Ascending aorta (tissue), 2 donors: ENCODE data around the gene PKP2. TPM values are rescaled to one million over a fixed set of nuclear protein-coding genes. Genes with fewer than 3 reads are reported as not detected.

Experiments used
- DNase-seq, 2 donors: peaks; one replicate each; pipeline ENCODE4 v3.0.0-alpha.2; 2019; ENCODE audit warnings: low spot score in 2 of 2
- H3K27ac ChIP-seq, 2 donors: fragments of 200-600 bp; sonication (generic); one replicate each; pipeline ENCODE4 v1.5.1; 2016 to 2017; ENCODE audit warnings: mild to moderate bottlenecking in 1 of 2
- H3K27me3 ChIP-seq: fragments of 200-600 bp; sonication (generic); one replicate; pipeline ENCODE4 v1.5.1; 2017
- H3K36me3 ChIP-seq, 2 donors: fragments of 200-600 bp; sonication (generic); one replicate each; pipeline ENCODE4 v1.5.1; 2016
- H3K4me1 ChIP-seq, 2 donors: fragments of 200-600 bp; sonication (generic); one replicate each; pipeline ENCODE4 v1.5.1; 2016 to 2017; ENCODE audit warnings: mild to moderate bottlenecking in 1 of 2
- H3K4me3 ChIP-seq, 2 donors: fragments of 200-600 bp; sonication (generic); one replicate each; pipeline ENCODE4 v1.5.1; 2016 to 2017; ENCODE audit warnings: mild to moderate bottlenecking in 1 of 2
- H3K9me3 ChIP-seq, 2 donors: fragments of 200-600 bp; sonication (generic); one replicate each; pipeline ENCODE4 v1.5.1; 2016
- CTCF ChIP-seq, 3 experiments: fragments of 200-600 bp in 2 of 3; fragments of 450-650 bp in 1 of 3; sonication (generic) in 2 of 3; IDR thresholded peaks; one replicate each; pipeline ENCODE4 v1.5.1; 2016 to 2019; ENCODE audit warnings: antibody characterized with exemption in 3 of 3, mild to moderate bottlenecking in 1 of 3, moderate library complexity in 1 of 3
- intact Hi-C: fragments of 100-400 bp; cut with DNase I; formaldehyde crosslinking; loops from one replicate; pipeline ENCODE4 v1.15.1; 2023
- total RNA-seq: library from RNA; depleted of rRNA; stranded (reverse); fragments of >200 nt; gene quantifications from one replicate; pipeline ENCODE4 v1.1.0, GENCODE V29; 2016

Gene PKP2
- total RNA-seq, 1 donor from 2014 or later = not detected

GRCh38 chr12:32834122-32834521, 62.5 kb downstream of the PKP2 start:
- intact Hi-C loops = no loop called here
- Histone ChIP-seq H3K36me3 (no peaks in the 10 kb centered on the region), H3K9me3 (no peaks in the 10 kb centered on the region), H3K27ac (no peak overlapping the region), H3K27me3 (no peaks in the 10 kb centered on the region), H3K4me1 (no peaks in the 10 kb centered on the region), H3K4me3 (no peak overlapping the region)
- no peak for TF ChIP-seq CTCF (IDR thresholded peaks at IDR 0.05)
- no peak for DNase-seq

- TF ChIP-seq CTCF (IDR thresholded peaks at IDR 0.05) = no peak
- H3K36me3 ChIP-seq = no peaks in the 10 kb centered on the region
- intact Hi-C loops = no loop called here
- no peak for DNase-seq
- H3K27ac ChIP-seq = no peak overlapping the region
- H3K27me3 ChIP-seq = no peaks in the 10 kb centered on the region
- no peak overlapping the region for H3K4me3 ChIP-seq
- H3K4me1 ChIP-seq = no peaks in the 10 kb centered on the region
- no peaks in the 10 kb centered on the region for H3K9me3 ChIP-seq
These were observed 68.0 kb downstream of the PKP2 start for GRCh38 chr12:32828552-32828951.

- Histone ChIP-seq H3K4me3 (no peak overlapping the region), H3K27ac (no peak overlapping the region), H3K27me3 (no peaks in the 10 kb centered on the region), H3K4me1 (no peaks in the 10 kb centered on the region), H3K36me3 (no peaks in the 10 kb centered on the region), H3K9me3 (no peaks in the 10 kb centered on the region)
- no peak for DNase-seq
- TF ChIP-seq CTCF (IDR thresholded peaks at IDR 0.05) = no peak
- intact Hi-C loops = no loop called here
These were observed 68.5 kb downstream of the PKP2 start for GRCh38 chr12:32828120-32828519.

- intact Hi-C loops = no loop called here
- Histone ChIP-seq H3K36me3 (no peaks in the 10 kb centered on the region), H3K4me3 (no peak overlapping the region), H3K9me3 (no peaks in the 10 kb centered on the region), H3K27ac (no peak overlapping the region), H3K27me3 (no peaks in the 10 kb centered on the region), H3K4me1 (no peaks in the 10 kb centered on the region)
- TF ChIP-seq CTCF (IDR thresholded peaks at IDR 0.05) = no peak
- DNase-seq = no peak
These were observed 69.7 kb downstream of the PKP2 start for GRCh38 chr12:32826807-32827412.

GRCh38 chr12:32824596-32824995, 72.0 kb downstream of the PKP2 start:
- Histone ChIP-seq H3K9me3 (no peaks in the 10 kb centered on the region), H3K27me3 (no peaks in the 10 kb centered on the region), H3K4me1 (no peaks in the 10 kb centered on the region), H3K36me3 (no peaks in the 10 kb centered on the region), H3K27ac (no peak overlapping the region), H3K4me3 (no peak overlapping the region)
- intact Hi-C loops = no loop called here
- no peak for DNase-seq
- no peak for TF ChIP-seq CTCF (IDR thresholded peaks at IDR 0.05)

GRCh38 chr12:32822344-32822743, 74.2 kb downstream of the PKP2 start:
- H3K9me3 ChIP-seq = no peaks in the 10 kb centered on the region
- intact Hi-C loops = no loop called here
- no peak overlapping the region for H3K27ac ChIP-seq
- no peaks in the 10 kb centered on the region for H3K4me1 ChIP-seq
- no peaks in the 10 kb centered on the region for H3K36me3 ChIP-seq
- DNase-seq = no peak
- no peak for TF ChIP-seq CTCF (IDR thresholded peaks at IDR 0.05)
- H3K4me3 ChIP-seq = no peak overlapping the region
- H3K27me3 ChIP-seq = no peaks in the 10 kb centered on the region
